Activated naive CD4-positive, alpha-beta T cell treated with anti-CD3 and anti-CD28 coated beads, Interleukin-2, amount 10 ng/mL, durations not matched to agents 7 days and 5 days (primary cell): Measurements from ENCODE around the gene HGFAC.

Source experiments
- CTCF ChIA-PET: fragments of 350-600 bp; sonication (Branson Sonifier 250); formaldehyde crosslinking; loops from one replicate; lab custom pipeline; 2021; ENCODE audit warnings: antibody characterized with exemption; lab: Charles Lee
- DNase-seq: peaks from one replicate; pipeline ENCODE4 v3.0.0-alpha.2; 2020
- H3K27ac Mint-ChIP-seq: one replicate; pipeline ENCODE4 v1.8.0; 2021; ENCODE audit warnings: mild to moderate bottlenecking, moderate library complexity, mixed read lengths
- H3K27me3 Mint-ChIP-seq: one replicate; pipeline ENCODE4 v1.8.0; 2021; ENCODE audit warnings: mild to moderate bottlenecking, mixed read lengths
- H3K36me3 Mint-ChIP-seq: one replicate; pipeline ENCODE4 v1.8.0; 2021; ENCODE audit warnings: mixed read lengths
- H3K4me1 Mint-ChIP-seq: one replicate; pipeline ENCODE4 v1.8.0; 2021; ENCODE audit warnings: mixed read lengths
- H3K4me3 Mint-ChIP-seq: one replicate; pipeline ENCODE4 v1.8.0; 2021; ENCODE audit warnings: mild to moderate bottlenecking, moderate library complexity, mixed read lengths
- H3K9me3 Mint-ChIP-seq: one replicate; pipeline ENCODE4 v1.8.0; 2021; ENCODE audit warnings: mixed read lengths

The HGFAC gene

GRCh38 chr4:3427134-3427476, 14.7 kb upstream of the HGFAC start:
- no peak for DNase-seq
- H3K27me3 Mint-ChIP-seq, result no peaks in the 10 kb centered on the region
- no peak overlapping the region for H3K4me3 Mint-ChIP-seq
- H3K36me3 Mint-ChIP-seq, result no peaks in the 10 kb centered on the region
- H3K27ac Mint-ChIP-seq, result no peak overlapping the region
- H3K9me3 Mint-ChIP-seq, result no peaks in the 10 kb centered on the region
- H3K4me1 Mint-ChIP-seq, result no peaks in the 10 kb centered on the region
- CTCF ChIA-PET, result no interaction called here

GRCh38 chr4:3427706-3428446, 13.9 kb upstream of the HGFAC start:
- CTCF ChIA-PET, result no interaction called here
- Mint-ChIP-seq H3K4me1 (no peaks in the 10 kb centered on the region), H3K9me3 (no peaks in the 10 kb centered on the region), H3K4me3 (no peak overlapping the region), H3K27ac (no peak overlapping the region), H3K36me3 (no peaks in the 10 kb centered on the region), H3K27me3 (no peaks in the 10 kb centered on the region)
- DNase-seq, result no peak

DNA sequence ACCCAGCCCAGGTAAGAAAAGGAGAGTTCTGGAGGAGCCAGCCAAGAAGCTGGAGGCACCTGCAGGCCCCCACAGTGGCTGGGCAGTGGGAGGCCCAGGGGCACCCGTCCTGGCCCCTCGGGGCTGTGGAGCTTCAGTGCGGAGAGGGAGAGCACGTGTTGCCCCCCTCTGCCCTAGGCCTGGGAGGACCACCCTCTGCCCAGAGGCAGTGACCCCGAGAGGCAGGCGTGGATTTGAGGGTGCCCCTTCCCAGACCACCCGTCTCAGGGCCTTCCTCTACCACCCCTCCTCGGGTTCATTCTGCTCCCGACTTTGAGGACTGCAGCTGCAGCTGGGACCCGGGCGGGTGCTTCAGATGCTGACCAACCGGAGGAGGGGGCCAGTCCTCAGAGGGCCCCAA, 12.1 kb upstream of the HGFAC start:
- Mint-ChIP-seq H3K27ac (no peak overlapping the region), H3K36me3 (no peaks in the 10 kb centered on the region), H3K4me1 (no peaks in the 10 kb centered on the region), H3K27me3 (no peaks in the 10 kb centered on the region), H3K4me3 (no peak overlapping the region), H3K9me3 (no peaks in the 10 kb centered on the region)
- no peak for DNase-seq
- CTCF ChIA-PET, result no interaction called here

- Mint-ChIP-seq H3K27ac (no peak overlapping the region), H3K4me3 (no peak overlapping the region), H3K9me3 (no peaks in the 10 kb centered on the region), H3K4me1 (no peaks in the 10 kb centered on the region), H3K36me3 (no peaks in the 10 kb centered on the region), H3K27me3 (no peaks in the 10 kb centered on the region)
- DNase-seq, result no peak
- CTCF ChIA-PET, result no interaction called here
These were observed 11.2 kb upstream of the HGFAC start for GRCh38 chr4:3430524-3430923.

GRCh38 chr4:3431446-3431993, 10.2 kb upstream of the HGFAC start:
- no peak for DNase-seq
- Mint-ChIP-seq H3K9me3 (no peaks in the 10 kb centered on the region), H3K36me3 (no peaks in the 10 kb centered on the region), H3K4me3 (no peak overlapping the region), H3K27ac (no peak overlapping the region), H3K27me3 (no peaks in the 10 kb centered on the region), H3K4me1 (no peaks in the 10 kb centered on the region)
- CTCF ChIA-PET, result no interaction called here

DNA sequence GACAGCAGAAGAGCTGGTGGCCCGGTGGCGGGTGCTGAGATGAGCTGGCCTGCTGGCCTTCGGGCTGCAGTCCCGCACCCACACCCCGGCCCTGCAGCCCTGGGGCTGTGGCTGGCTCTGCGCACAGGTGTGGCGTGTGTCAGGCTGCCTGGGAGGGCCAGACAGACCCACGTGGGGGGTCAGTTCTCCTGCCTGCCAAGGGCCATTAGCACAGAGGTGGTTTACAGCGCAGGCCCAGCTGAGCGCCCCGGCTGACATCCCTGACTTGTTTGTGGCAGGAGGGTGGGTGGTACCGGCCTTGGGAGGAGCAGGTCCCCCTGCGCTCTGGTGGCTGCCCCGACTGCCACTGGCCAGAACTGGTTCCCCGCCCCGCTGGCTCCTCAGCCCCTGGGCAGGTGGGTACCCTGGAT, 9.4 kb upstream of the HGFAC start:
- Mint-ChIP-seq H3K27me3 (no peaks in the 10 kb centered on the region), H3K36me3 (no peaks in the 10 kb centered on the region), H3K4me1 (no peaks in the 10 kb centered on the region), H3K9me3 (no peaks in the 10 kb centered on the region), H3K27ac (no peak overlapping the region), H3K4me3 (no peak overlapping the region)
- CTCF ChIA-PET, result no interaction called here
- DNase-seq, result no peak

DNA sequence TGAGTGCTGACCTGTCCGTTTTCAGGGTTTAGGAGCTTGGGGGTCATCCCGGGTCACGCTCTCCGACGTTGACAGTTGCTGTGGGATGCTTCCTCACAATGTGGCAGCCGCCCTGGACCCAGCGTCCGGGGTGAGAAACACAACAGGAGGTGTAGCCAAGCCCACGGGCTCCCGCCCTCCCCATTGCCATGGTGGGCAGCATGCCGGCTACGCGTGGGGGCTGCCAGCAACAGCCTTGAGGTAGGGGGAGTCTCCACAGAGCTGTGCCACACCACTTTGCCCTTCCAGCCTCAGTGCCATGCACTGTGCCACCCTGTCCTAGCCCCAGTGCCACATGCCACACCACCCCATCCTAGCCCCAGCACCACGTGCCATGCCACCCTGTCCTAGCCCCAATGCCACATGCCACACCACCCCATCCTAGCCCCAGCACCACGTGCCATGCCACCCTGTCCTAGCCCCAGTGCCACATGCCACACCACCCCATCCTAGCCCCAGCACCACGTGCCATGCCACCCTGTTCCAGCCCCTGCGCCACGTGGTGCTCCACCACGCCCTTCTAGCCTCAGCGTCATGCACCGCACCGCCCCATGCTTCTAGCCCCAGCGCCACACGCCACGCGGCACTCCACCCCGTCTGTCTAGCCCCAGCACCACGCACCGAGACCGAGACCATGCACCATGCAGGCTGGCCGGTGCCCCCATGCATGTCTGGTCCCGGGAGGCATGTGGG, 8.5 kb upstream of the HGFAC start:
- Mint-ChIP-seq H3K27ac (peak overlapping the region; percentile 28), H3K36me3 (no peaks in the 10 kb centered on the region)

DNA sequence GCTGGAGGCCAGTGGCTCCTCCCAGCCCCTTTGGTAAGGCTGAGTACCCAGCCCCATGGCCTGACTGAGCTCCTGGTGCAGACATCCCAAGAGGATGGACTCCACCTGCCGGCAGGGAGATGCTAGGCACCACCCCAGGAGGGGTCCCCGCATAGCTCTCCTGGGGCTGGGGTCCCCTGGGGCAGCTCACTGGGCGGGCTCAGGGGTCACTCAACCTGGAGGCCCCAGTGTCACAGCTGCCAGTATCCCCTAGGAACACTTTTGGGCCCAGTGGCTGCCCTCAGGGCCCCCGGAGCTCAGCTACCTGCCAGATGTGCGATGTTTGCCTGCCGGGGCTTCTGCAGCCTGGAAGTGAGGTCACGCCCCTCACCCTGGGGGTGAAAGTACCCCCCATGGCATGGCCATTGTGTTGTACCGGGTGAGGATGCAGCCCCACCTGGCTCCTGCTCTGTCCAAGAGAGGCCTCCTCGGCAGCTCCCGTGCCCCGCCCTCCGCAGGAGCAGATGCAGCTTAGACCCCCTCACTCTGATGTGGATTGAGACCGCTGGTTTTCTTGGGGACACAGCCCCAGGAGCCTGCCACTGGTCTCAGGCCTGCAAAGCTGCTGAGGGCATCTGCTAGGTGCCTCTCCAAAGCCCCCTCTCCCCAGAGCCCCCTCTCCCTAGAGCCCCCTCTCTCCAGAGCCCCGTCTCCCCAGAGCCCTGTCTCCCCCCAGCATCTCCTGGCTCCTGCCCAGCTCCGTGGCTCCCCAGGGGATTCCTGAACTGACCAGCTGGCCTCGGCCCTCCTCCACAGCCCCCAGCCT, 6.7 kb upstream of the HGFAC start:
- DNase-seq, result no peak
- Mint-ChIP-seq H3K4me1 (no peaks in the 10 kb centered on the region), H3K27ac (no peak overlapping the region), H3K36me3 (no peaks in the 10 kb centered on the region), H3K9me3 (no peaks in the 10 kb centered on the region), H3K4me3 (no peak overlapping the region), H3K27me3 (no peaks in the 10 kb centered on the region)
- CTCF ChIA-PET, result interaction anchor here (1.9 kb wide), 1 partner anchor 88 kb away, joined by 5 read pairs; no protein-coding TSS in a partner anchor

More for the DNA sequence above, 8.5 kb upstream of the HGFAC start:
- H3K27me3 Mint-ChIP-seq, result no peaks in the 10 kb centered on the region
- no peak overlapping the region for H3K4me3 Mint-ChIP-seq
- CTCF ChIA-PET, result no interaction called here
- no peaks in the 10 kb centered on the region for H3K9me3 Mint-ChIP-seq
- DNase-seq, result no peak
- H3K4me1 Mint-ChIP-seq, result no peaks in the 10 kb centered on the region

GRCh38 chr4:3435686-3435956, 6.1 kb upstream of the HGFAC start:
- CTCF ChIA-PET, result interaction anchor here (1.9 kb wide), 1 partner anchor 89 kb away, joined by 5 read pairs; no protein-coding TSS in a partner anchor
- H3K27ac Mint-ChIP-seq, result no peak overlapping the region
- no peak overlapping the region for H3K4me3 Mint-ChIP-seq
- no peak for DNase-seq
- H3K36me3 Mint-ChIP-seq, result no peaks in the 10 kb centered on the region
- H3K9me3 Mint-ChIP-seq, result no peaks in the 10 kb centered on the region
- H3K4me1 Mint-ChIP-seq, result no peaks in the 10 kb centered on the region
- H3K27me3 Mint-ChIP-seq, result no peaks in the 10 kb centered on the region

DNA sequence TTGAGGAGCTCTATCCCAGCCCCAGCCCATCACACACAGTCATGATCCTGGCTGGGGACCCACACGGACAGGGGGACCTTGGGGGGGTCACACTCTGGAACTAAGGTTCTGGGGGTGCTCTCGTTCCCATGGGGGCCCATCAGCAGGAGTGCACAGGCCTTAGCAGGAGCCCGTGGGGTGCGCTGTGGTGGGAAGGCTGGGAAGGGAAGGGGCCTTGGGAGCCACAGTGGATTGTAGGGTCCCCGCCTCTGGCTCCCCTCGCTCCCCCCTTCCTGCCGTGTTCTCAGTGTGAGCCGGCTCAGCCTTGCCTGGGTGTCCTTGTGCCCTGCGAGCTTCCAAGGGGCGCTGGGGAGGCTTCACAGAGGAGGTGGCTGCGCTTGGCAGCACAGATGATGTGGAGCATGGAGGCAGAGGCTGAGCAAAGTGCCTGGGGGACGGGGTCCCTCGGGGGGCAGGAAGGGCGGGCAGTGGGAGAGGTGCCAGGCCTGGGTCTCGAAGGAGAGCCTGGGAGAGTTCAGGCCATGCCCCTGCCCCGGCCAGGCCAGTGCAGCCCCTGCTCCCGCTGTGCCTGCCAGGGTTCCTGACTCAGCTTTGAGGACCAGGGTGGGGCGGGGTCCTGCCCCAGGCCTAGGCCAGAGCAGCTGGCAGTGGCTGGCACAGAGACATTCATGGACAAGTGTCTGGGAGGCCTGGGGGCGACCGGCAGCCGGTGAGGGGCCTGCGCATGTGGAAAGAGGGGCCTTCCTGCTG, 5.5 kb upstream of the HGFAC start:
- CTCF ChIA-PET, result interaction anchor here (1.9 kb wide), 1 partner anchor 90 kb away, joined by 5 read pairs; no protein-coding TSS in a partner anchor
- H3K4me1 Mint-ChIP-seq, result no peaks in the 10 kb centered on the region
- H3K4me3 Mint-ChIP-seq, result no peak overlapping the region
- no peak for DNase-seq
- H3K36me3 Mint-ChIP-seq, result no peaks in the 10 kb centered on the region
- no peaks in the 10 kb centered on the region for H3K9me3 Mint-ChIP-seq
- H3K27me3 Mint-ChIP-seq, result no peaks in the 10 kb centered on the region
- peak overlapping the region; percentile 24 for H3K27ac Mint-ChIP-seq

DNA sequence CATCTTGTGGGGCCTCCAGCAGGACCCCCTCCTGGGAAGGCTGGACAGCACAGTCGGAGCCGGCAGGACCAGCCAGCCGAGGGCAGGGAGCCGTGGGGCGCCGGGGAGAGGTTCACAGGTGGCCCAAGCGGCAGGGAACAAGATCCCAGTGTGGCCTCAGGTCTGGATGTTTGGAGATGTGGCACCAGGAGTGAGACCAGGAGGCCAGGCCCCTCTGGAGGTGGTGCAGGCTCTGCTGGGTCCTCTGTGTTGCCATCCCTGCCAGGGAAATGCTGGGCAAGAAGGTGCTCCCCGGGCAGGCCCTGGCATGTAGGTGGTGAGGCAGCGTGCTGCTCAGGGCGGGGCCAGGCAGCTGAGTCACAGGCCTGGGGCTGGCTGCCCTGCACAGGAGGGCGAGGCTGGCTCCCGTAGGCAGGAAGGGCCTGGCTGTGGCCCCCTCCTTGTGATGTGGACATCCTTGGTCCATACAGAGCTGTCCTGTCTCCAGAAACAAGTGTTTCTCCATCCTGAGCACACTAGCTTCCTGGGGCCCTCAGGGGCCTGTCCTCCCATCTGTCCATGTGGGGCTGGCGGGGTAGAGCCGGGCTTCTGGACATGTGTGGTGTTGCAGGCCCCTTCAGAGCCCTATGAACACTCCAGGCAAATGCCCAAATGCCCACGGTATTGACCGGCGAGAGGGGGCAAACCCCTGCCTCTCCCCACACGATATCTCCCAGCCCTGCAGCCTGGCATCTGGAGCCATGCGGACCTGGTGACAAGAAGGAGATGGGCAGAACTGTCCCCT, 4.8 kb upstream of the HGFAC start:
- Mint-ChIP-seq H3K27ac (peak overlapping the region; percentile 45), H3K4me3 (no peak overlapping the region), H3K36me3 (no peaks in the 10 kb centered on the region), H3K27me3 (no peaks in the 10 kb centered on the region), H3K9me3 (no peaks in the 10 kb centered on the region), H3K4me1 (no peaks in the 10 kb centered on the region)
- CTCF ChIA-PET, result no interaction called here
- peak; percentile 36 for DNase-seq

- H3K27ac Mint-ChIP-seq, result peak overlapping the region; percentile 45
- H3K9me3 Mint-ChIP-seq, result no peaks in the 10 kb centered on the region
- DNase-seq, result no peak
- CTCF ChIA-PET, result no interaction called here
- H3K36me3 Mint-ChIP-seq, result no peaks in the 10 kb centered on the region
- H3K4me3 Mint-ChIP-seq, result no peak overlapping the region
- no peaks in the 10 kb centered on the region for H3K27me3 Mint-ChIP-seq
- no peaks in the 10 kb centered on the region for H3K4me1 Mint-ChIP-seq
These were observed 4.2 kb upstream of the HGFAC start for GRCh38 chr4:3437582-3437936.

GRCh38 chr4:3437998-3438846, 3.5 kb upstream of the HGFAC start:
- DNase-seq, result no peak
- H3K36me3 Mint-ChIP-seq, result no peaks in the 10 kb centered on the region
- CTCF ChIA-PET, result no interaction called here
- H3K4me3 Mint-ChIP-seq, result no peak overlapping the region
- H3K27me3 Mint-ChIP-seq, result no peaks in the 10 kb centered on the region
- no peaks in the 10 kb centered on the region for H3K4me1 Mint-ChIP-seq
- H3K9me3 Mint-ChIP-seq, result no peaks in the 10 kb centered on the region
- H3K27ac Mint-ChIP-seq, result no peak overlapping the region
